ENCODE measurements around the gene RHOH. TPM values are rescaled to one million over a fixed set of nuclear protein-coding genes. Genes with fewer than 3 reads are reported as not detected.

Gene RHOH
- total RNA-seq, 2 experiments from 2014 or later = 38.2 to 83.2 TPM

DNA sequence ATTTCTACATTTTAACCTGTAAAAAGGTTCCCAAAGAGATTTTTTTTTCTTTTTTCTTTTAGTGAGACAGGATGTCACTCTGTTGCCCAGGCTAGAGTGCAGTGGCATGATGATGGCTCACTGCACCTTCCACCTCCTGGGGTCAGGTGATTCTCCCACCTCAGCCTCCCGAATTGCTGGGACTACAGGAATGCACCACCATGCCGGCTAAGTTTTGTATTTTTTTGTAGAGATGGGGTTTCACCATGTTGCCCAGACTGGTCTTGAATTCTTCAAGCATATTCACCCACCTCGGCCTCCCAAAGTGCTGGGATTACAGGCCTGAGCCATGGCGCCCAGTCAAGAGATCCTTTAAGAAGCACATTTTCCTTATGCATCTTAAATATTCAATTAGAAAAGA lies 12.6 kb downstream of the RHOH start:
- no peak overlapping the region for H2AFZ ChIP-seq (ENCODE audit: low read length)
- intact Hi-C loops (cut with micrococcal nuclease; ENCODE audit: unreplicated experiment) = loop anchor here (5.0 kb wide), 1 partner anchor 752 kb away; the partner anchor contains the start of genes LIAS and RPL9
- TF ChIP-seq EZH2phosphoT487 (IDR thresholded peaks at IDR 0.05; ENCODE audit: borderline replicate concordance, low read depth, low read length) = no peak
- TF ChIP-seq, protein P1, sequence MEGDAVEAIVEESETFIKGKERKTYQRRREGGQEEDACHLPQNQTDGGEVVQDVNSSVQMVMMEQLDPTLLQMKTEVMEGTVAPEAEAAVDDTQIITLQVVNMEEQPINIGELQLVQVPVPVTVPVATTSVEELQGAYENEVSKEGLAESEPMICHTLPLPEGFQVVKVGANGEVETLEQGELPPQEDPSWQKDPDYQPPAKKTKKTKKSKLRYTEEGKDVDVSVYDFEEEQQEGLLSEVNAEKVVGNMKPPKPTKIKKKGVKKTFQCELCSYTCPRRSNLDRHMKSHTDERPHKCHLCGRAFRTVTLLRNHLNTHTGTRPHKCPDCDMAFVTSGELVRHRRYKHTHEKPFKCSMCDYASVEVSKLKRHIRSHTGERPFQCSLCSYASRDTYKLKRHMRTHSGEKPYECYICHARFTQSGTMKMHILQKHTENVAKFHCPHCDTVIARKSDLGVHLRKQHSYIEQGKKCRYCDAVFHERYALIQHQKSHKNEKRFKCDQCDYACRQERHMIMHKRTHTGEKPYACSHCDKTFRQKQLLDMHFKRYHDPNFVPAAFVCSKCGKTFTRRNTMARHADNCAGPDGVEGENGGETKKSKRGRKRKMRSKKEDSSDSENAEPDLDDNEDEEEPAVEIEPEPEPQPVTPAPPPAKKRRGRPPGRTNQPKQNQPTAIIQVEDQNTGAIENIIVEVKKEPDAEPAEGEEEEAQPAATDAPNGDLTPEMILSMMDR (conservative IDR thresholded peaks at IDR 0.05; ENCODE audit: low read length) = no peak
- peak overlapping the region; percentile 39 for H3K27ac ChIP-seq (ENCODE audit: low read depth, low read length, poor library complexity, severe bottlenecking)
- H3K36me3 ChIP-seq (ENCODE audit: insufficient read depth, low read length) = peaks cover 65% of the 10 kb centered on the region
- peaks cover 100% of the 10 kb centered on the region for H3K79me2 ChIP-seq (ENCODE audit: insufficient read depth, low read depth, low read length)
- peak overlapping the region; percentile 29 for H3K4me3 ChIP-seq (ENCODE audit: low read depth, low read length, poor library complexity, severe bottlenecking)
- no peaks in the 10 kb centered on the region for H3K9me3 ChIP-seq (ENCODE audit: low read length)
- ChIA-PET POLR2A (interaction anchor here (2.6 to 12.1 kb wide), 2 partner anchors 17 to 98 kb away, joined by 12 to 212 read pairs; partner anchors contain the start of gene RHOH), CTCF (ENCODE audit: unreplicated experiment) (no interaction called here)
- H3K4me1 ChIP-seq (ENCODE audit: insufficient read depth, low read length, poor library complexity, severe bottlenecking) = peaks cover 99% of the 10 kb centered on the region
- peak overlapping the region; percentile 84 for H3K4me2 ChIP-seq (ENCODE audit: low read length)
- H4K20me1 ChIP-seq (ENCODE audit: insufficient read depth, low read length) = no peaks in the 10 kb centered on the region; the same call in 1 of the 2 replicates
- no TSS peak for BruUV-seq (replicated peaks)
- H3K9me2 ChIP-seq (ENCODE audit: insufficient read depth, low read length) = no peaks in the 10 kb centered on the region
- DNase-seq (ENCODE audit: low spot score) = no peak

DNA sequence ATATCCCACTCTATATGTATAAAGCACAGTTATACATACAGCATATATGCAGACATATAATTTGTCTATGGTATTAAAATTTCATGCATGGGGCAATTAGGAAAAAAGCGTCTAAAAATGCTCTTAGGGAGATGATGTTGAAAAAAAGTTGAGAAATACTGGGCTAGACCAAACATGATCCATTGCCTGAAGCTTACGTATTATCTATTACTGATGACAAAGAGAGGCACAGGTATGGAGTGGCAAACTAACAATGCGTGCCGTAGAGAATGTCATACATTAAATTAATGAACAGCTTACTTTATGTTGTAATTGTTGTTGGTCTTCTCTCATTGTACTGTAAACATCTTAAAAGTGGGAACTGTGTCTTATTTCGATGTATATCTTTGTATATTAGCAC lies 13.9 kb downstream of the RHOH start:
- H3K4me2 ChIP-seq (ENCODE audit: low read length) = peak overlapping the region; percentile 84
- H4K20me1 ChIP-seq (ENCODE audit: insufficient read depth, low read length) = peaks cover 4% of the 10 kb centered on the region; the same call in 1 of the 2 replicates
- H3K79me2 ChIP-seq (ENCODE audit: insufficient read depth, low read depth, low read length) = peaks cover 100% of the 10 kb centered on the region
- no peak for DNase-seq (ENCODE audit: low spot score)
- no peak overlapping the region for H2AFZ ChIP-seq (ENCODE audit: low read length)
- no peaks in the 10 kb centered on the region for H3K9me2 ChIP-seq (ENCODE audit: insufficient read depth, low read length)
- no peak overlapping the region for H3K27ac ChIP-seq (ENCODE audit: low read depth, low read length, poor library complexity, severe bottlenecking)
- CTCF ChIA-PET (ENCODE audit: unreplicated experiment) = no interaction called here
- TF ChIP-seq, protein P1 (conservative IDR thresholded peaks at IDR 0.05; ENCODE audit: low read length) = no peak
- TF ChIP-seq EZH2phosphoT487 (IDR thresholded peaks at IDR 0.05; ENCODE audit: borderline replicate concordance, low read depth, low read length) = no peak
- POLR2A ChIA-PET = interaction anchor here (0.5 to 12.1 kb wide), 3 partner anchors 18 to 447 kb away, joined by 3 to 212 read pairs (median 3); partner anchors contain the start of gene RHOH
- peaks cover 77% of the 10 kb centered on the region for H3K36me3 ChIP-seq (ENCODE audit: insufficient read depth, low read length)
- H3K9me3 ChIP-seq (ENCODE audit: low read length) = no peaks in the 10 kb centered on the region
- peak overlapping the region; percentile 31 for H3K4me3 ChIP-seq (ENCODE audit: low read depth, low read length, poor library complexity, severe bottlenecking)
- intact Hi-C loops (cut with micrococcal nuclease; ENCODE audit: unreplicated experiment) = no loop called here
- H3K4me1 ChIP-seq (ENCODE audit: insufficient read depth, low read length, poor library complexity, severe bottlenecking) = peaks cover 92% of the 10 kb centered on the region
- no TSS peak for BruUV-seq (replicated peaks)

All from OCI-LY7 (cell line).